HepG2 (cell line): Measurements from ENCODE around the gene LINGO1. TPM values are rescaled to one million over a fixed set of nuclear protein-coding genes. Genes with fewer than 3 reads are reported as not detected.
A peak's percentile ranks its signal among the peaks of the same experiment; 100 is the strongest.

Source experiments
- ARNT ChIP-seq: fragments of 450-650 bp; IDR thresholded peaks from 2 replicates; pipeline ENCODE4 v1.6.1; 2017
- CTCF ChIP-seq: sonication (generic); formaldehyde crosslinking; IDR thresholded peaks from 2 replicates; pipeline ENCODE4 v1.5.0; 2020; ENCODE audit warnings: mild to moderate bottlenecking, missing genetic modification reagents, moderate library complexity
- GPBP1L1 ChIP-seq: sonication (generic); formaldehyde crosslinking; IDR thresholded peaks from 2 replicates; pipeline ENCODE4 v1.5.0; 2020; ENCODE audit warnings: mild to moderate bottlenecking, missing genetic modification reagents
- HES4 ChIP-seq: sonication (generic); formaldehyde crosslinking; IDR thresholded peaks from 2 replicates; pipeline ENCODE4 v1.9.0; 2021; ENCODE audit warnings: mild to moderate bottlenecking, missing genetic modification reagents, borderline replicate concordance
- LRRFIP1 ChIP-seq: sonication (generic); formaldehyde crosslinking; conservative IDR thresholded peaks from 2 replicates; pipeline ENCODE4 v1.4.0; 2020; ENCODE audit warnings: missing genetic modification reagents
- MXI1 ChIP-seq: IDR thresholded peaks from 3 replicates; pipeline ENCODE4 v1.6.1; 2012; ENCODE audit warnings: low read depth, low read length, inconsistent platforms, borderline replicate concordance
- PHB2 ChIP-seq: fragments of 450-650 bp; IDR thresholded peaks from 2 replicates; pipeline ENCODE4 v1.6.1; 2018; ENCODE audit not compliant: partially characterized antibody
- RAD21 ChIP-seq: fragments of 450-650 bp; formaldehyde crosslinking; IDR thresholded peaks from 2 replicates; pipeline ENCODE4 v1.5.0; 2020; ENCODE audit warnings: mild to moderate bottlenecking
- STAG1 ChIP-seq: sonication (generic); formaldehyde crosslinking; IDR thresholded peaks from 2 replicates; pipeline ENCODE4 v1.4.0; 2020; ENCODE audit warnings: missing genetic modification reagents
- XRCC5 ChIP-seq: fragments of 200-400 bp; formaldehyde crosslinking; optimal IDR thresholded peaks from 2 replicates; pipeline ENCODE3; 2017; ENCODE audit warnings: mild to moderate bottlenecking, low read length
- ZBTB40 ChIP-seq, 2 experiments: fragments of 450-650 bp in 1 of 2; sonication (generic) in 1 of 2; formaldehyde crosslinking in 1 of 2; IDR thresholded peaks; 2 replicates each; pipeline versions ENCODE4 v1.6.1 to v1.8.0; 2016 to 2022; ENCODE audit warnings: antibody characterized with exemption in 1 of 2, mild to moderate bottlenecking in 1 of 2, missing genetic modification reagents in 1 of 2
- ZSCAN22 ChIP-seq: sonication (generic); formaldehyde crosslinking; IDR thresholded peaks from 2 replicates; pipeline ENCODE4 v1.4.0; 2020; ENCODE audit warnings: mild to moderate bottlenecking, missing genetic modification reagents
- polyA plus RNA-seq, 8 experiments: library from polyadenylated mRNA; depleted of rRNA in 3 of 8; stranded (reverse) in 7 of 8; unstranded in 1 of 8; fragments of >200 nt; fragmentation: Illumina TruSeq in 4 of 8; extraction: Trizol in 4 of 8; gene quantifications; 2 replicates each; pipeline versions ENCODE4 v1.2.1 to v1.2.3, GENCODE V29; 2011 to 2016; ENCODE audit warnings: low read depth in 4 of 8, missing spikeins in 1 of 8, mixed read lengths in 1 of 8; ENCODE audit not compliant: insufficient read depth in 1 of 8
- total RNA-seq, 5 experiments: library from RNA; depleted of rRNA; stranded (reverse); fragments of >200 nt; fragmentation: Illumina TruSeq; extraction: Trizol; gene quantifications; 2 replicates each; pipeline ENCODE4 v1.2.3, GENCODE V29; 2016; ENCODE audit warnings: low read depth in 1 of 5

Gene LINGO1
- total and polyA plus RNA-seq, 2 of the 13 experiments (the other 11 are each of a cell fraction or from before 2014, with no cell fraction given): 0.07 TPM; not detected in 1

GRCh38 chr15:77584201-77584600 is 48.5 kb downstream of the LINGO1 start (continued):
- TF ChIP-seq ZBTB40 (IDR thresholded peaks at IDR 0.05) (no peak), ZBTB40 (CRISPR knock-in tag; IDR thresholded peaks at IDR 0.05) (no peak), CTCF (peak; percentile 79), STAG1 (CRISPR knock-in tag) (peak; percentile 61), HES4 (CRISPR knock-in tag) (no peak), RAD21 (CRISPR knock-in tag) (peak; percentile 48; the same call in 1 of the 2 replicates), MXI1 (no peak), LRRFIP1 (CRISPR knock-in tag) (no peak), PHB2 (no peak), ARNT (no peak), XRCC5 (peak; percentile 19), ZSCAN22 (no peak), GPBP1L1 (CRISPR knock-in tag) (no peak)
